ENCODE results near the gene ERBB4.
"Not testable (repeated sequence)": the region's sequence is repeated elsewhere in the genome, so short reads cannot be mapped to it uniquely, and the experiment has no call there.

The ERBB4 gene

GRCh38 chr2:212193803-212194202 lies 344.8 kb downstream of the ERBB4 start:
- DNase-seq, result no peak

GRCh38 chr2:212193056-212193455 lies 345.5 kb downstream of the ERBB4 start:
- DNase-seq, result no peak

GRCh38 chr2:212191438-212191837 lies 347.2 kb downstream of the ERBB4 start:
- not testable (repeated sequence) for DNase-seq

- DNase-seq, result no peak
Measured at GRCh38 chr2:212186166-212186565, 352.4 kb downstream of the ERBB4 start.

GRCh38 chr2:212181646-212182045 lies 357.0 kb downstream of the ERBB4 start:
- no peak for DNase-seq

GRCh38 chr2:212180408-212181083 lies 358.1 kb downstream of the ERBB4 start:
- no peak for DNase-seq

- DNase-seq, result no peak
Measured at GRCh38 chr2:212177724-212178123, 360.9 kb downstream of the ERBB4 start.

- no peak for DNase-seq
Measured at GRCh38 chr2:212176151-212176550, 362.5 kb downstream of the ERBB4 start.

- no peak for DNase-seq
Measured at GRCh38 chr2:212173756-212174510, 364.7 kb downstream of the ERBB4 start.

- DNase-seq, result no peak
Measured at GRCh38 chr2:212173331-212173730, 365.3 kb downstream of the ERBB4 start.

GRCh38 chr2:212170382-212170781 lies 368.2 kb downstream of the ERBB4 start:
- no peak for DNase-seq

- no peak for DNase-seq
Measured at GRCh38 chr2:212158081-212158480, 380.5 kb downstream of the ERBB4 start.

GRCh38 chr2:212157012-212157411 lies 381.6 kb downstream of the ERBB4 start:
- DNase-seq, result no peak

- DNase-seq, result no peak
Measured at GRCh38 chr2:212156088-212156487, 382.5 kb downstream of the ERBB4 start.

- no peak for DNase-seq
Measured at GRCh38 chr2:212154477-212154878, 384.1 kb downstream of the ERBB4 start.

- DNase-seq, result no peak
Measured at GRCh38 chr2:212153923-212154322, 384.7 kb downstream of the ERBB4 start.

- DNase-seq, result no peak
Measured at GRCh38 chr2:212147921-212148513, 390.6 kb downstream of the ERBB4 start.

- DNase-seq, result no peak
Measured at GRCh38 chr2:212146416-212146815, 392.2 kb downstream of the ERBB4 start.

GRCh38 chr2:212145121-212145520 lies 393.5 kb downstream of the ERBB4 start:
- no peak for DNase-seq

- DNase-seq, result no peak
Measured at GRCh38 chr2:212142631-212143030, 396.0 kb downstream of the ERBB4 start.

GRCh38 chr2:212141499-212141898 lies 397.1 kb downstream of the ERBB4 start:
- DNase-seq, result no peak

- no peak for DNase-seq
Measured at GRCh38 chr2:212136216-212136795, 402.3 kb downstream of the ERBB4 start.

- DNase-seq, result no peak
Measured at GRCh38 chr2:212135739-212136138, 402.9 kb downstream of the ERBB4 start.

GRCh38 chr2:212133337-212133736 lies 405.3 kb downstream of the ERBB4 start:
- DNase-seq, result no peak
